GM12891 (cell line): Measurements from ENCODE around the gene KDM4E.

Experiments used
- POLR2AphosphoS5 ChIP-seq: IDR thresholded peaks from 2 replicates; pipeline ENCODE4 v1.6.1; 2011; ENCODE audit warnings: low read depth, low read length, control low read depth
- TAF1 ChIP-seq: IDR thresholded peaks from 2 replicates; pipeline ENCODE4 v1.6.1; 2011; ENCODE audit warnings: low read depth, low read length, control low read depth

DNA sequence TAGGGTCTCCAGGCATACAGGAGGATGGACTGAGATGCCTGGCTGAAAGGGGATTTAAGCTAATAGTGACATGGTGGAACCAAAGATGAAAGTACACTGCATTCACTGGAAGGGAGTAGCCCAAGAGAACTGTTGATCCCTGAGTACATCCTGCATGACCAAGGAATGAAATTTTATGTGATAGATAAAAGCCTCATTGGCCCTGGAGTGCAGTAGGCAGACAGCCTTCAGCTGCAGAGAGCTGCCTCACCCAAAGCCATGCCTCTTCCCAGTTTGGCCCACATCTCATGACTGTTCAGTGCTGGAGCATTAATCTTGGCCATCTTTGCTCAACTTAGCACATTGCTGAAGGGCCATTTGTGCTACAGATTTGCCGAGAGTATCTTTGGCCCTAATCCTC, 8.0 kb downstream of the KDM4E start:
- TF ChIP-seq POLR2AphosphoS5: no peak
- no peak for TF ChIP-seq TAF1
